SHP77 treated with DMSO at 0.1 percent for 48 hours (cell line): ENCODE results near the gene MFGE8.
A peak's percentile ranks its signal among the peaks of the same experiment; 100 is the strongest.

Experiments
- DNase-seq: peaks from one replicate; lab custom pipeline; 2025; lab: John Stamatoyannopoulos, UW

MFGE8 gene

DNA sequence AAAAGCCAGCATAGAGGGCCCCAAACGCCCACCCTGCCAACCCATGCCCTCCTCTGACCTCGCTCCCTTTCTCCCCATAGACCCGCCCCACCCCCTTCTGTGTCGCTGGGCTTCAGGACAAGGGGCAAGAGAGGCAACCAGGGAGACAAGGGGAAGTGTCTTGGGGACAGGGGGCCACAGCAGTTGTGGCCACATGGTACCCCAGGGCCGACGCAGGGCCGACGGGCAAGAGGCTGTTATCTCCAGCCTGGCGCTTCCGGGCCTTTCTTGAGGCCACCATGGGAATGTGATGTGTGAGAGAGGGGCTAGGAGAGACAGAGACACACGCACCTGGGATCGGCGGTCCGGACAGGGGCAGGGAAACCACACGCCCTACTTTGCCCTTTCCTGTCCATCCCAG is 14.4 kb downstream of the MFGE8 start:
- DNase-seq: no peak

DNA sequence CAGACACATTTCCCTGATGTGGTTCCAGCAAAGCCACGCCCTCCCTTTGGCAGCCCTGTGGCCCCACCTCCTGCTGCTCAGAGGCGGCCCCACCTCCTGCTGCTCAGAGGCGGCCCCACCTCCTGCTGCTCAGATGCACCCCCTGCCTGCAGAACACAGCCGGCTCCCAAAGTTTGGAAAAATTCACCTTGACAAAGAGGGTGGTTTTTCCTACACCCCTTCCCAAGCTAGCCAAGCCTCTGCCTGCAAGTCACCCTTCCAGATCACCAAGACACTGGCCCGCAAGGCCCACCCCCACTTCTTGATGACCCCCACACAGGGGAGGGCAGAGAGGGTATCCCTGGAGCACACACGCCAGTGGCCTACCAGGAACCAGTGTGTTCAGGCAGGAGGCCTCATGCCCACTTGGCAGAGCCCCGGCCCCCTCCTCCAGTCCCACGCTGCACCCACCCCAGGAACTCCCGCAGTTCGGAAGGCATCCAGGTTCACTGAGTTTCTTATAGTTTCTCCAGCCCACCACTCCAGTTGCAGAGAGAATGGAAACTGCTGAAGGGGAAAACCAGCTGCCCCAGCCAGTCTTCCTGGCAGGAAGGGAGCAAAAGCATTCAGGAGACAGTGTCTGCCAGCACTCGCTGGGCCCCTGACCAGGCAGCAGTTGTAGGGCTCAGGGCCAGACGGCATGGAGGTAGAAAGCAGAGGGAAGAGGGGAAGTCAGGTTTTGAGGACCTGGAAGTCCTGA is 15.6 kb downstream of the MFGE8 start:
- DNase-seq: no peak

DNA sequence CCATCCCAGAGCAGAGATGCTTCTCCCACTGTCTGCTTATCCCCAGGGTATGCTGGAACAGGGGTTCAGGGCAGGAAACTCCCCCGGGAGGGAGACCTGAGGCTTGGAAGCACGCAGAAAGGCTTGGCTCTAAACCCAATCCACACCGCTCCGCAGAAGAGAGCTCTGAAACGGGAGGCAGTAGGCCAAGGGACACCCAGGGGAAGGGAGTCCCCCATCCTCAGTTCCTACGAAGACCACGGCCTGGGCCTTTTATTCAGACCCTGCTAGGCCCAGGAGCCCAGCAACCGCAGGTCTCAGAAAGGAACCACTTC is 16.1 kb downstream of the MFGE8 start:
- DNase-seq: no peak

DNA sequence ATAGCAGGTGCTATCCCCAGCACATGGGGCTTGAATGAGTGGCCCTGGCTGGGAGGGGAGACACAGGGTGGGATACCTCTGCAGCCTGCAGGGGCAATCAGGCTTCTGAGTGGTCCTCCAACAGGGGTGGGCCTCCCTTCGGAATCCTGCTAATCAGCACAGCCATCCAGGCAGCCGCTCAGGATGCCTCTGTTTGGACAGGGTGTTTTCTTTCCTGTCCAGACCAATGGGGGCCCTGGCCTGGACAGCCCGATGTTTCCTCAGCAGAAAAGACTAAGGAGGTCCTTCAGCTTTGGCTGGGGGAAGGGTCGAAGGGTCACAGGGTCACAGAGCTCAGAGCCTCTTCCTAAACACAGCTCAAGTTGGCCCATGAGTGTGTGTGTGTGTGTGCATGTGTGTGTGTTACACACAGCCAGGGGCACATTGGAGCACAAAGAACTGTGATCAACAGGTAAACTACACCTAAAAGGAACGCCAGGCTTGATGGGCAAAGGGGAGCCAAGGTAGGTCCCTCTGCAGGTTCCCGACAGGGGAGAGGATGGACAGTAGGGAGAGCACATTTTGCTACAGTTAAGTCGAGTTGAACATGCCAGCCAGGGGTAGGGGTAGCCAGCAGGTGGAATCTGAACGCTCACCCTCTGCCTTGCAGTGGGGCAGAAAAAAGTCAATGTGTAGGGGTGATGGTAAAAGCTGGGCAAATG is 16.7 kb downstream of the MFGE8 start:
- DNase-seq: no peak

DNA sequence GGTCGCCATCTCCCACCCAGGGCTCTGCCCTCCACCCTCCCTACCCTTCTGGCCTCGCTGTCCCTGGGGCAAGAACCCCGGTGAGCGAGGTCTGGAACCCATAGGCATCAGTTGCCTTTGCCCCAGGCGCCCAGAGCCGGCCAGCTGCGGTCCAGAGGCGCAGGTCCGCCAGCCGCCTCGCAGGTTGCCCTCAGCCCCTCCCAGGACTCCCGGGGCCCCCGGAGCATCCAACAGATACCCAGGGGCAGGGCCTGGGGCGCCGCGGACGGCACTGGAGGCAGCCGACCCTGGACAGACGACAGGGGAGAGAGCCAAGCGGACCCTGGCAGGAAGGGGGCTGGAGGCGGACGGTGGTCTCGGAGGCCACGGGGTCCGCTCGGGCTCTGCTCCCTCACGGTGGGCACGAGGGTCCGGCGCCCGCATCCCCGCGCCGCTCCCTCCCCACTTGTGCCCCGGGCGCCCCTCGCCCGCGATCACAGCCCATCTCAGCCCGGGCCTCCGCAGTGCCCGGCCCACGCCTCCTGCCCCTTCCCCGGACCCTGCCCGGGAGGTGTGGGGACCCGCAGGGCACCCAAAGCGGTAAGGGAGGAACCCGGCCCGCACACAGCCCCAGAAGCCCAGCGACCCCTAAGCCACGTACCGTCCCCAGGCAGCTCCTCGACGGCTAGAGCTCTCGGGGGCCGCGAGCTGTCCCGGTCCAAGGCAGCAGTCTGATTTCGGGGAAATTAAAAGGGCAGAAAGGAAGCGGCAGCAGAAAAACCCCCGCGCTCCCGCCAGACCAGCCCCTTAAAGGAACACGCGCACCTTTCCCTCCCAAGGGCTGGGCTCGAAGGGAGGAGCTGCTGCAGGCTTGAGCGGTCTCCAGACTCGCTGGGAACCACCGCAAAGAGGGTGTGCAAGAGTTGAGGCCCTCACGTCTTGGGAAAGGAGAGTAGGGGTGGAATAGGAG is 18.1 kb downstream of the MFGE8 start, which contains the start of gene HAPLN3:
HAPLN3 (minus strand) TSS at position 726 of the 949 bp plus-strand sequence. CDS start 8,246 bp downstream, outside the sequence.
- no peak for DNase-seq

DNA sequence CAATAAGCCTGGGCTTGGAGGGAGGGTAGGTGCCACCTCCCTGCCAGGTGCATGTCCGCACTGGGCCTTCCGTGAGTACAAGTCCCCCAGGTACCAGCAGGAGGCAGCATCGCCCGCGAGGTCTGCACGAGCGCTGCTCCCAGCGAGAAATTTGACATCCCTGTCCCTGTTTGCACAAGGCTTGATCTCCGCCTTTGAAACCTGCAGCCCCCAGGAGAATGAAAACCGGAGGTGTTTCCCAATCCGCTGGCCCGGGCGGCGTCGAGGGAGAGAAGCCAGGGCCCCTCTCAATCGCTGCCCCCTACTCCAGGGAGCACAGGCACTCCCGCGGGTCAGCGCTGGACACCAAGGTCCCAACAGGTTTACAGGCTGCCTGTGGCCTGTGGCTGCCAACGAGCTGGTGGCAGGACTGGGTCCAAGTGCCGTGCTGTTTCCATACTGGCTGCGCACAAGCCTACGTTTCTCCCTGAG is 18.8 kb downstream of the MFGE8 start:
- DNase-seq: no peak

DNA sequence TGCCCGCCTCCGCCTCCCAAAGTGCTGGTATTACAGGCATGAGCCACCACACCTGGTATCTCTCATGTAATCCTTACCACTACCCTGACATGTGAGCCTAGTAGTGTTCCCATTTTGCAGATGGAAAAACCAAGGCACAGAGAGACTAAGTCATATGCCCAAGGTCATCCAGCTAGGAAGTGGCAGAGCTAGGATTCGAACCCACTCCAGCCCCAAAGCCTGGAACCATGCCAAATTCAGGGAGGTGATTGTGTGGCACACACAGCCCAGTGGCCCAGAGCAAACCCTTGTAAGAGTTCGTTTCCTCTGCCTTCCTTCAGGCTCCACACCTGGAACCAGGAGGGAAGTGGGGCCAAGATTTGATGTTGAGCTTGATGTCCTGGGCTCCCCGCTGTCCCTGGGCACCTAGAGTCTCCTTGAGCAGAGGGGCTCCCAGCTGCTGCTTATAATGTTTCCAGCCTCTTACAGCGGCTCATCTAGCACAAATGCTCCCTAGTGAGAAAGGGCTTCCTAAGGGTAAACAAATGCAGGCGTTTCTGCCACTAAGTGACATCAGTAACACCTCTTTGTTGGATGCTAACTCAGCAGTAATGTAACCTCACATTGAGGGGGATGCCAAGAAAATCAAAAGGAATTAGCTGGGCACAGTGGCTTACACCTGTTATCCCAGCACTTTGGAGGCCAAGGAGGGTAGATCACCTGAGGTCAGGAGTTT is 21.5 kb downstream of the MFGE8 start:
- DNase-seq: no peak

DNA sequence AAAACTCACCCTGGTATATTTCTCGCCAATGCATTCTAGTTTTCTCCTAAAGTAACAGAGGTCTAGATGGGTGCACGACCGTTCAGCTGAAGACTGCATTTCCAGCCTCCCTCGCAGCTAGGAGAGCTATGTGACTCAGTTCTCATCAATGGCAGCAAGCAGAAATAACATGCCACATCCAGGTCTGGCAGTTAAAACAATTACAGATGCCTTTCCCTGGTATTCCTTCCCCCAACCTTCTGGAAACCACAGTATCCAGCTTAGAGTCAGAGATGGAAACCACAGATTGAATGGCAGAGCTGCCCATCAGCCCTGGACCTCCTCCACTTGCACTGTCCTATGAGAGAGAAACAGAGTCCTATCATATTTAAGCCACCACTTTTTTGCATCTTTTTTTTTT is 22.7 kb downstream of the MFGE8 start:
- DNase-seq: no peak

DNA sequence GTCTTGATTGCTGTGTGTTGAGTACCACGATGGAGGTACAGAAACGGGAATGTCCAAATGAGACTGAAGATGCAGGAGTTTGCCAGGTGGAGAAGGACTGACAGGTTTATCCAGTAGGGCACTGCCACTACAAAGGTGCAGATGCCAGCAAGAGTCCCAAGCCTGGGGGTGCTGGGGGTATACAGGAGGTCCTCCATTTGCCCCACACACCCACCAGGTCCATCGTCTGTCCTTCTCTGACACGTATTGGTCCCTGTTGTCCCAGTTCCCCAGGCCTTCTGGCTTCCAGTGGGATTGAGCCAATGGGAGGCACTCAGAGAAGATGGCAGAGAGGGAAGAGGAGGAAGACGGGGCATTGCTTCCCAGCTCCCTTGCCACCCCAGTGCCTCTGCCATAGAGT is 24.5 kb downstream of the MFGE8 start:
- no peak for DNase-seq

DNA sequence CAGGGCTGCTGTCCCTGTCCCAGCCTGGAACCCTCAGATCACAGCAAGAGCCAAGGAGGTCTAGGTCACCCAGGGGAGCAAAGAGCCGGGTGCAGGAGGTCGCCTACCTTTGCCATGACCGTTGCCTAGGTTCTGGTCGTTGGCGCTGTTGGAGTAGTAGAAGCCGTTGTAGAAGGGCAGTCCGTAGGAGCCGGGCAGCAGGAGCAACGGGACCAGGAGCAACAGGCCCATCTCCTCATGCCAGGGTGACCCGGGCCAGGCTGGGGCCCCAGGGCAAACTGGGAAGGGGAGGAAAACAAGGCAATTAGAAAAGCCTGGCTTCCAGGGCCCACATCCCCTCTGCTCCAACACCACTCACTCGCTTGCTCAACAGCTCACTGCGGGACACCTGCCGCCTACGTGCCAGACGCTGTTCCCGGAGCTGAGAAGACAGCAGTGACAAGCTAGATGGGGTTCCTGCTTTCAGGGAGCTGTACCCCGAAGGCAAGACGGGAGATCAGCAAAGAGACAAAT is 26.1 kb downstream of the MFGE8 start:
- no peak for DNase-seq

DNA sequence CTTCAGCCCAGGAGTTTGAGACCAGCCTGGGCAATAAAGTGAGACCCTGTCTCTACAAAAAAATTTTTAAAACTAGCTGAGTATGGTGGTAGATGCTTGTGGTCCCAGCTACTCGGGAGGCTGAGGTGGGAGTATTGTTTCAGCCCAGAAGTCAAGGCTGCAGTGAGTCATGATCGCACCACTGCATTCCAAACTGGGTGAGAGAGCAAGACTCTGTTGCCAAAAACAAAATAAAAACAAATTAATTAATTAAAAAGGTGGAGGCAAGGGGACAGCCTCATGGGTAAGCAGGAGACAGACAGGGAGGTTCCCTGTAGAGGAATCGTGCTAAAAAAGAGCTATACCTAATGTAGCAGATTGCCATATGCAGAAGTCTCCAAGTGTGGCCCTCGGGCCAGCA is 30.4 kb downstream of the MFGE8 start:
- no peak for DNase-seq

DNA sequence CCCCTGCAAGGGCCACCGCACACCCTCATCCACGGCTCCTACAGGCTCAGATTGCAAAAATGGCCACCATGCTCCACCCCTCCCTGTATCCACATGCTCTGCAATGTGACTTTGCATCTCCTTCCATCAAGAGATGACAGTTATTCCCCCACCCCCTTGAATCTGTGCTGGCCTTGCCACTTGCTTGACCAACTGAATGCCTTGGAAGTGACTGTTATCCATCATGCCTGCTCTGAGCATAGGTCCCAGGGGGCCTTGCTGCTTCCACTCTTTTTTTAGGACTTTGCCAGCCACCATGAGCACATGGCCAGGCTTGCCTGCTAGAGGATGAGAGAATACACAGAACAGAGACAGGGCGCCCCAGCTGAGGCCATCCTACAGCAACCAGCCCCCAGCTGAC is 31.4 kb downstream of the MFGE8 start:
- DNase-seq: no peak

DNA sequence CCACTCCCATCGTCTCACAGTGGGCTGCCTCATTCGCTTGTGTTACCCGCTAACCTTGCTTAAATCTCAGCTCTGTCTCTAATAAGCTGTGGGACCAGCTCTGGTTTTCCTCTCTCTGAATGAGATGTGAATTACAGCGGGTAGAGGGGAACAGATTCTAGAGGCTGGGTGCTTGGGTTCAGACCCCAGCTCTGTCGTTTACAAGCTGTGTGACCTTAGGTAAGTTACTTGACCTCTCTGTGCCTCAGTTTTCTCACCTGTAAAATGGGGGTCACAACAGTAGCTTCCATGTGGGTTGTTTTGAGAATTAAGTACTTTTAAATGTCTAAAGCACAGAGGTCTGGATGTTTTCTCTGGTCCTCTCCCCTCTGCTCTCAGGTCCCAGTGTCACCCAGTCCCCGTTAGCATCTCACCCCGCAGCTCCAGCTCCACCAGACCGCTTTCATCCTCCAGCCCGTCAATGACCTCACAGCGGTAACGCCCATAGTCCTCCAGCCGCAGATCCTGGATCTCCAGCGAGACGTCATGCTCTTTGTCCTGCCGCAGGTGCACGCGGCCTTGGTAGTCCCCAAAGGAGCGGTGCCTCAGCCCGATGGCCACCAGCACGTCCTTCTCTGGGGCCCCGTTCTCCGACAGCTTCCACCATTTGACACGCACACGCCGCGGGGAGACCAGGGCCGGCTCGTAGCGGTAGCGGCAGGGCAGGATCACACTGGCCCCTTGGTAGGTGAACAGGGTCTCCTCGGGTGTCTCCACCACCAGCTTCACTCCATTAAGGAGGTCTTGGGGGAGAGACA is 32.0 kb downstream of the MFGE8 start:
- no peak for DNase-seq

DNA sequence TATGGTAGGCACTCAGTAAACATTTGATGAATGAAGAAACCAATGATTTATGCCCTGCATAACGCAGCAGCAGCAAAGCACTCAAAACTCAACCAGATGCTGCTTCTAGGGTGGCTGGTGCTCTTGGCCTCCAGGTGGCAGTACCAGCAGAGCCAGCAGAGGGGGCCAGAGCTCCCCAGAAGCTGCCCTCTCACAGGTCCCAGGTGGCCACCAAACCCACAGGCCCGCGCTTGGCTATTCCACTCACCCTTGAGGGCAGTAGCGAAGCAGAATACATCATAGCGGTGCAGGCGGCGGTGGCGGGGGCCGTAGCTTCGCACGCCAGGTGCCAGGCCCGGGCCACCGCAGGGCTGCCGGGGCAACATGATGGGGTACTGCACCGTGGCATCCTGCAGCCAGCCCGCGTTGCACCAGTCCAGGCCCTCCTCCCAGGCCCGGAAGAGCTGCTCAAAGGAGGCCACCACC is 34.4 kb downstream of the MFGE8 start:
- peak; percentile 29 for DNase-seq

DNA sequence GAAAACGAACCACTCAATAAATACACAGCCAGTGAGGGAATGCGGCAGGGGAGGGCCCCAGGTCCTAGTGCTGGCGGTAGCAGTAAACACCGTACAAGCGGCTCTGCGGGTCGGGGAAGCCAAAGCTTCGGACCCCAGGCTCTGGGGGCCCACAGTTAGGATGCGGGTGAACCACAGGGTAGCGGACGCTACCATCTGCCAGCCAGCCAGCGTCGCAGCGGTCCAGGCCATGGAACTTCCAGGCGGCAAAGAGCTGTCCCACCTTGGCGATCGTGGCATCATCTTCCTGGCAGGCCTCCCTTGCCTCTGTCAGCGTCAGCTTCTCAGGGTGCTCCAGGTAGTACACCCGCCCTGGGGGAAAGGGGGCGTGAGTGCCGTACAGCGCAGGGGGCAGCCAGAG is 35.3 kb downstream of the MFGE8 start:
- DNase-seq: no peak

DNA sequence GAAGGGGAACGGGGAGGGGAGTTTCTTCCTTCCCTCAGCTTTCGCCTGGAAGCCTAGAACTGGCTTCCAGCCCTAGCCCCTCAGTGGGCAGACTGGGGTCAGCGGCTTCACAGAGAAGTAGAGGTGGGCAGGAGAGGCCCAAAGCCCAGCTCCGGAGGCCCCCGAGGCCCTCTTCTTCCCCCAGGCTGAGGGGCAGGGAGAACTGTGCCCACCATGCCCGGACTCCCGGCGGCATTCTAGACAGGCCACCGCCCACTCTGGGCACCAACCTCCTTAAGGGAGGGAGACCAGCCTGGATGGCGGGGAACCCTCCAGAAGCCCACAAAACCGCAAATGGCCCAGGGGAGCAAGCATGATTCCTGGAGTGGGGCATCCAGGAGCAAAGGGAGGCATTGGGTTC is 35.8 kb downstream of the MFGE8 start:
- no peak for DNase-seq

DNA sequence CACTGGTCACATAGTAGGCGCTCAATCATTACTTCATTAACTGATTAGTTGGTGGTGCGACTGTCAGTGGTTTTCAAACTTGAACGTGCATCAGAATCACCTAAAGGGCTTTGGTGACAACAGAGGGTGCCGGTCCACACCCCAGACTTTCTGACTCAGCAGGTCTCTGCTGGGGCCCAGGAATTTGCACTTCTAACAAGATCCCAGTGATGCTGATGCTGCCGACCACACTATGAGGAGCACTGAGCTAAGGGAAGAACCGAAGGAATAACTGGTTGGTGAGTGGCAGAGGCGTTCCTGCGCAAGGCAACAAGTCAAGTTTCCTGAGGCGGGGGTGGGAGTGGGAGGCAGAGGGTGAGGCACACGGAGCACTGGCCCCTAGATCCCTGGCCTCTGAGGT is 36.6 kb downstream of the MFGE8 start:
- no peak for DNase-seq

DNA sequence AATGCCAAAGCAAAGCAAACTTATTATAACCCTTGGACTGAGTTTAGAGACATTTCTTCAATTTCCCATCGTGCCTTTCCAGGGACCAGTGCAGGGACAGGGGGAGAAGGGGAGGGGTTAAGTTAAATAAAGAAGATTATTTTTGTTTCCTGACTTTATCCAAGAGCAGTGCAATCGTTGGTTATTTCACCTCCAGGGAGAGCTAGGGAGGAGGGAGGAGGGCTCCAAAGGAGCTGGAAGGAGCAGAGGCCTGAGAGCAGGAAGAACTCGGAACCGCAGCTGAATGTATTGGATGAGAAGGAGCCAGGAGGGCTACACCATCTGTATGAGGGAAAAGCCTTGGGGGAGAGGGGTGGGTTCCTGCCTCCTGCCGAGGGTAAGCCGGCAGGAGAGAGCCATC is 38.5 kb downstream of the MFGE8 start:
- no peak for DNase-seq

DNA sequence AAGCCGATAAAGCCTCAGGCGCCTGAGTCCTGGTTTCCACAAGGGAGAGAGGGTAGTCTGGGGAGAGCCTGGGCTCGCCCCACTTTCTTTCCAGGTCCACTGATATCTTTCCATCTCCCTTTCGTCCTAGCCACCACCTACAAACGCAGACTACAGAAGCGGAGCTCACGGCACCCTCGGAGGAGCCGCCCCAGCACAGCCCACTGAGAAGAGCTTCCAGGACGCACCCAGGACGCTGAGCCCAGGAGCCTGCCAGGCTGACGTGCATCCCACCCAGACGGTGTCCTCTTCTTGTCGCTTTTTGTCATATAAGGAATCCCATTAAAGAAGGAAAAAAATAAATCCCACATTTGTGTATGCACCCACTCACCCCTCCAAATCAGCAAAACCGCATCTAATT is 38.9 kb downstream of the MFGE8 start:
- no peak for DNase-seq

DNA sequence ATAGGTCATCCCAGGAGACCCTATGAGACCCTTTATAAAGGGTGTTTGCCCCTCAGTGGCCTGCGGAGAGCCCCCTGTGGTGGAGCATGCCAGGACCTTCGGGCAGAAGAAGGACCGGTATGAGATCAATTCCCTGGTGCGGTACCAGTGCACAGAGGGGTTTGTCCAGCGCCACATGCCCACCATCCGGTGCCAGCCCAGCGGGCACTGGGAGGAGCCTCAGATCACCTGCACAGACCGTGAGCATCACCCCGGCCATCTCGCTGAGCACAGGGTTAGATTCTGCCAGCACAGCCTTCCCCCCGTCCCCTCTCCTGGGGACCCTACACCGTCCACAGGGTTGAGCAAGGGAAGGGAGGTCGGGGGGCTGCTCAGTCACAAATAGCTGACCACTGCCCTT is 39.4 kb downstream of the MFGE8 start:
- DNase-seq: no peak

DNA sequence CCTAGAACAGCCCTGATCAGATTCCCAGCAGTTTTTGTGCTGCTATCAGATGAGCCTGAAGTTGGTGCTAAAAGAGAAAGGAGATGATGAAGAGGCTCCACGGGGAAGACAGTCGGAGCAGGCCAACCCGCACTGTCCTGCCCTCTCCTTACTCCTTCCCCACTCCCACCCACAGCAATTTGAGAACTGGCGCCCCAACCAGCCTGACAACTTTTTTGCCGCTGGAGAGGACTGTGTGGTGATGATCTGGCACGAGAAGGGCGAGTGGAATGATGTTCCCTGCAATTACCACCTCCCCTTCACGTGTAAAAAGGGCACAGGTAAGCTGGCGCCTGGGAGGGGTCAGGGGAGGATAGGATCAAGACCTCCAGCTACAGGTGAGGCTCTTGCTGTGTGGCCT is 40.5 kb downstream of the MFGE8 start:
- no peak for DNase-seq
